ENCODE data around the gene RBCK1. TPM values are rescaled to one million over a fixed set of nuclear protein-coding genes. Genes with fewer than 3 reads are reported as not detected.

RBCK1 gene
- 38.4 and 60.2 TPM in 2 replicates for polyA plus RNA-seq
- polyA minus RNA-seq, result 23.1 and 23.2 TPM in 2 replicates

DNA sequence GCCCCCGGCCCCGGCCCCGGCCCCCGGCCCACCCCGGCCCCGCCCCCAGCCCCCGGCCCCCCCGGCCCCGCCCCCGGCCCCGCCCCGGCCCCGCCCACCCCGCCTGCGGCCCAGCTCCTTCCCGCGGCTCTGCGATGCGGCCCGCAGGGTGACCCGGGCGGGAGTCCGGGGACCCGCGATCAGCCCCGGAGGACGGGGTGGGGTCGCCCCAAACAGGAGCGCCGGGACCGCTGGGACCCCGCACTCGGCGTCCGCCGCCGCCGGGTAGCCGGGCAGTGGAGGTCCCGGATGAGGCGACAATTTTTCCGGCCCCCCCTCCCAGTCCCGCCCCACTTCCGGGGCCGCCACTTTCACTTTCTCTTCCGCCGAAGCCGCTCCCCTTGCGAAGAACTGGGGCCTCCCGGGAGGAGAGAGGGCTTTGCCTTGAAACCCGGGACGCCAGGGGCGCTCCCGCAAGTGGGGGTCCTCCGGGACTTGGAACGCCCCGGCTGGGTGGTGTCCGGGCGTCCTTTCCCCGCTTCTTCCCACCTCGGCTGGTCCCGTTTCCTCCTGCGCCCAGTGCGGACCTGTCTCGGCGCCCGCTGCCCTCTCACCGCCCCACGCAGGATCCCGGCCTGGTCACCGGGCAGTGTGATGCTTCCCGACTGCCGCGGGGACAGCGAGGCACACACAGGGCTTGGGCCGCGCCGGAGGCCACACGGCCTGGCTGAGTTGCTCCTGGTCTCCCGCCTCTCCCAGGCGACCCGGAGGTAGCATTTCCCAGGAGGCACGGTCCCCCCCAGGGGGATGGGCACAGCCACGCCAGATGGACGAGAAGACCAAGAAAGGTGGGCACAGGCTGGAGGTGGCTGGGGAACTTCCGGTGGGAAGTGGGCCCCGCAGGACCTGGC is at the start of gene RBCK1:
RBCK1 (plus strand) TSS at position 347 of the 890 bp plus-strand sequence; CDS start at position 806, 459 bp downstream.
- Histone ChIP-seq H4K20me1 (ENCODE audit: insufficient read depth) (no peaks in the 10 kb centered on the region), H3K9me2 (ENCODE audit: insufficient read depth, low read length) (no peaks in the 10 kb centered on the region), H3K79me2 (replicated peaks; ENCODE audit: insufficient read depth, low read length) (peaks cover 20% of the 10 kb centered on the region), H3K4me2 (ENCODE audit: low read length) (peak within 1 kb of the TSS; percentile 88), H3K9ac (ENCODE audit: low read length) (peak within 1 kb of the TSS; percentile 87), H3K27me3 (ENCODE audit: insufficient read depth, low read depth, low read length) (no peaks in the 10 kb centered on the region), H3K27ac (ENCODE audit: low read length) (peak within 1 kb of the TSS; percentile 61), H3F3A (ENCODE audit: insufficient read depth, low read length, poor library complexity, severe bottlenecking) (peaks cover 5% of the 10 kb centered on the region), H3K9me3 (ENCODE audit: low read length) (no peaks in the 10 kb centered on the region), H3K36me3 (ENCODE audit: insufficient read depth, low read length) (no peaks in the 10 kb centered on the region), H2AFZ (ENCODE audit: low read depth, low read length) (peak within 1 kb of the TSS; percentile 98), H3K4me3 (ENCODE audit: low read length) (peak within 1 kb of the TSS; percentile 99)
- TF ChIP-seq, protein P1, sequence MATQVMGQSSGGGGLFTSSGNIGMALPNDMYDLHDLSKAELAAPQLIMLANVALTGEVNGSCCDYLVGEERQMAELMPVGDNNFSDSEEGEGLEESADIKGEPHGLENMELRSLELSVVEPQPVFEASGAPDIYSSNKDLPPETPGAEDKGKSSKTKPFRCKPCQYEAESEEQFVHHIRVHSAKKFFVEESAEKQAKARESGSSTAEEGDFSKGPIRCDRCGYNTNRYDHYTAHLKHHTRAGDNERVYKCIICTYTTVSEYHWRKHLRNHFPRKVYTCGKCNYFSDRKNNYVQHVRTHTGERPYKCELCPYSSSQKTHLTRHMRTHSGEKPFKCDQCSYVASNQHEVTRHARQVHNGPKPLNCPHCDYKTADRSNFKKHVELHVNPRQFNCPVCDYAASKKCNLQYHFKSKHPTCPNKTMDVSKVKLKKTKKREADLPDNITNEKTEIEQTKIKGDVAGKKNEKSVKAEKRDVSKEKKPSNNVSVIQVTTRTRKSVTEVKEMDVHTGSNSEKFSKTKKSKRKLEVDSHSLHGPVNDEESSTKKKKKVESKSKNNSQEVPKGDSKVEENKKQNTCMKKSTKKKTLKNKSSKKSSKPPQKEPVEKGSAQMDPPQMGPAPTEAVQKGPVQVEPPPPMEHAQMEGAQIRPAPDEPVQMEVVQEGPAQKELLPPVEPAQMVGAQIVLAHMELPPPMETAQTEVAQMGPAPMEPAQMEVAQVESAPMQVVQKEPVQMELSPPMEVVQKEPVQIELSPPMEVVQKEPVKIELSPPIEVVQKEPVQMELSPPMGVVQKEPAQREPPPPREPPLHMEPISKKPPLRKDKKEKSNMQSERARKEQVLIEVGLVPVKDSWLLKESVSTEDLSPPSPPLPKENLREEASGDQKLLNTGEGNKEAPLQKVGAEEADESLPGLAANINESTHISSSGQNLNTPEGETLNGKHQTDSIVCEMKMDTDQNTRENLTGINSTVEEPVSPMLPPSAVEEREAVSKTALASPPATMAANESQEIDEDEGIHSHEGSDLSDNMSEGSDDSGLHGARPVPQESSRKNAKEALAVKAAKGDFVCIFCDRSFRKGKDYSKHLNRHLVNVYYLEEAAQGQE (IDR thresholded peaks at IDR 0.05; ENCODE audit: borderline replicate concordance), result peak; percentile 38
- TF ChIP-seq POLR2AphosphoS5 (IDR thresholded peaks at IDR 0.05) (peak; percentile 41), SMC3 (conservative IDR thresholded peaks at IDR 0.05; ENCODE audit: poor library complexity) (no peak), MXI1 (conservative IDR thresholded peaks at IDR 0.05; ENCODE audit: poor library complexity, severe bottlenecking) (peak; percentile 22)

DNA sequence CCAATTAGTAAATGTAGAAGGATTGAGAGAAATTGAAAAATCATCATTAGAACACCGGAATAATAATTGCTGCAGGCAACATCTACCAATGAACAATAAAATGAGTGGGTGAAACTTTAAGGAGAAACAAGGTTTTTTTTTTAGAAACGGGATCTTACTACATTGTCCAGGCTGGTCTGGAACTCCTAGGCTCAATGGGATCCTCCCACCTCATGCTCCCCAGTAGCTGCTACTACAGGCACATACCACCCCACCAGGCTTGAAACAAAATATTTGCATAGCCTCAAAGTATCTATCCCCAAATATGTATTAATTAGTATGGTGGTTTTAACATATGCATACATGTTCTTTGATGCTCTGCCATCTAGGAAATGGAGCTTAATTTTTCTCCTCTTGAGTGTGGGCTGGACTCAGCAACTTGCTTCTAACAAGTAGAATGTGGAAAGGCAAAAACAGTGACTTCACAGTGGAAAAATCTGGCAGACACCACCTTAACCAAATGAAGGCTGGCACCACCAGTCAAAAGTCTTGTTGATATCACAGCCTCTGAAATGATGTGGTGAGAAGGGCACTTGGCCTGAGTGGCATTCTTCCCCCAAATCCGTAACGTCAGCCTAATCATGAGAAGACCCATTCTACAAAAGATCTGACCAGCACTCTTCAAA is 49.1 kb upstream of the RBCK1 start:
- H3K9me3 ChIP-seq (ENCODE audit: low read length), result no peaks in the 10 kb centered on the region
- no peak overlapping the region for H3K27ac ChIP-seq (ENCODE audit: low read length)
- H3K9me2 ChIP-seq (ENCODE audit: insufficient read depth, low read length), result no peaks in the 10 kb centered on the region
- no peak overlapping the region for H3K4me2 ChIP-seq (ENCODE audit: low read length)
- no peaks in the 10 kb centered on the region for H3K36me3 ChIP-seq (ENCODE audit: insufficient read depth, low read length)
- no peaks in the 10 kb centered on the region for H3K79me2 ChIP-seq (replicated peaks; ENCODE audit: insufficient read depth, low read length)
- H3K9ac ChIP-seq (ENCODE audit: low read length), result no peak overlapping the region
- H3K4me3 ChIP-seq (ENCODE audit: low read length), result no peak overlapping the region
- H3K27me3 ChIP-seq (ENCODE audit: insufficient read depth, low read depth, low read length), result no peaks in the 10 kb centered on the region
- no peaks in the 10 kb centered on the region for H4K20me1 ChIP-seq (ENCODE audit: insufficient read depth)
- H3F3A ChIP-seq (ENCODE audit: insufficient read depth, low read length, poor library complexity, severe bottlenecking), result no peaks in the 10 kb centered on the region
- no peak overlapping the region for H2AFZ ChIP-seq (ENCODE audit: low read depth, low read length)
- no peak for TF ChIP-seq EZH2 (IDR thresholded peaks at IDR 0.05; ENCODE audit: borderline replicate concordance, insufficient read depth, low read length, poor library complexity, severe bottlenecking)
- no peak for TF ChIP-seq TAF1 (IDR thresholded peaks at IDR 0.05; ENCODE audit: low read depth)
- TF ChIP-seq POLR2AphosphoS5 (IDR thresholded peaks at IDR 0.05), result no peak
- TF ChIP-seq MXI1 (conservative IDR thresholded peaks at IDR 0.05; ENCODE audit: poor library complexity, severe bottlenecking), result no peak
- no peak for TF ChIP-seq RAD21 (conservative IDR thresholded peaks at IDR 0.05)
- TF ChIP-seq CTCF (IDR thresholded peaks at IDR 0.05; ENCODE audit: poor library complexity, severe bottlenecking), result no peak
- no peak for TF ChIP-seq EP300 (conservative IDR thresholded peaks at IDR 0.05; ENCODE audit: poor library complexity, severe bottlenecking)
- TF ChIP-seq SMC3 (conservative IDR thresholded peaks at IDR 0.05; ENCODE audit: poor library complexity), result no peak
- TF ChIP-seq, protein P1 (IDR thresholded peaks at IDR 0.05; ENCODE audit: borderline replicate concordance), result no peak

All from neural cell (in vitro differentiated cells).